Naive thymus-derived CD4-positive, alpha-beta T cell (primary cell): ENCODE measurements around the gene SUGCT. TPM values are rescaled to one million over a fixed set of nuclear protein-coding genes. Genes with fewer than 3 reads are reported as not detected.

Source experiments
- ATAC-seq: fragments of 150-1000 bp; cut with Tn5 transposase; 2 replicates; pipeline ENCODE4 v1.10.0; 2021; ENCODE audit warnings: mild to moderate bottlenecking, moderate library complexity
- CTCF ChIA-PET: fragments of 350-600 bp; sonication (Branson Sonifier 250); formaldehyde crosslinking; loops from one replicate; lab custom pipeline; 2021; ENCODE audit warnings: antibody characterized with exemption; lab: Charles Lee
- POLR2A ChIA-PET: fragments of 350-600 bp; sonication (Branson Sonifier 250); formaldehyde crosslinking; loops from one replicate; lab custom pipeline; 2021; ENCODE audit warnings: antibody characterized with exemption, inconsistent platforms; lab: Charles Lee
- DNase-seq, 9 donors: peaks; one replicate each; pipeline versions ENCODE4 v3.0.0 to v3.0.0-alpha.2; 2020 to 2022; ENCODE audit warnings: mixed read lengths in 1 of 9
- H3K27ac ChIP-seq: one replicate; pipeline ENCODE4 v1.7.0; 2013; ENCODE audit warnings: mild to moderate bottlenecking, low read depth, low read length, moderate library complexity
- H3K27me3 ChIP-seq, 2 donors: one replicate each; pipeline ENCODE4 v1.7.0; 2013; ENCODE audit warnings: low read length in 2 of 2, mild to moderate bottlenecking in 2 of 2, moderate library complexity in 2 of 2; ENCODE audit not compliant: control insufficient read depth in 2 of 2, insufficient read depth in 2 of 2
- H3K36me3 ChIP-seq, 3 experiments: 1 replicate in 2 of 3; 2 replicates in 1 of 3; pipeline ENCODE4 v1.7.0; 2013; ENCODE audit warnings: low read length in 3 of 3, mild to moderate bottlenecking in 3 of 3, moderate library complexity in 1 of 3; ENCODE audit not compliant: insufficient read depth in 3 of 3, control insufficient read depth in 2 of 3
- H3K4me1 ChIP-seq, 2 donors: one replicate each; pipeline ENCODE4 v1.7.0; 2013; ENCODE audit warnings: low read length in 2 of 2, mild to moderate bottlenecking in 2 of 2, moderate library complexity in 1 of 2; ENCODE audit not compliant: control insufficient read depth in 2 of 2, insufficient read depth in 2 of 2
- H3K4me3 ChIP-seq: 2 replicates; pipeline ENCODE4 v1.7.0; 2013; ENCODE audit warnings: mild to moderate bottlenecking, low read length
- H3K9me3 ChIP-seq, 3 experiments: 1 replicate in 2 of 3; 2 replicates in 1 of 3; pipeline ENCODE4 v1.7.0; 2013; ENCODE audit warnings: low read length in 3 of 3; ENCODE audit not compliant: control insufficient read depth in 2 of 3
- H3K27ac Mint-ChIP-seq, 9 donors: one replicate each; pipeline ENCODE4 v1.8.0; 2020 to 2022; ENCODE audit warnings: mixed read lengths in 9 of 9, mild to moderate bottlenecking in 8 of 9, moderate library complexity in 5 of 9, inconsistent platforms in 2 of 9
- H3K27me3 Mint-ChIP-seq, 5 donors: one replicate each; pipeline ENCODE4 v1.8.0; 2021 to 2022; ENCODE audit warnings: mixed read lengths in 5 of 5, mild to moderate bottlenecking in 1 of 5
- H3K36me3 Mint-ChIP-seq, 5 donors: one replicate each; pipeline ENCODE4 v1.8.0; 2020 to 2022; ENCODE audit warnings: mixed read lengths in 5 of 5, mild to moderate bottlenecking in 3 of 5, inconsistent platforms in 1 of 5
- H3K4me1 Mint-ChIP-seq, 7 donors: one replicate each; pipeline ENCODE4 v1.8.0; 2020 to 2022; ENCODE audit warnings: mixed read lengths in 7 of 7, mild to moderate bottlenecking in 3 of 7, inconsistent platforms in 1 of 7
- H3K4me3 Mint-ChIP-seq, 10 donors: one replicate each; pipeline ENCODE4 v1.8.0; 2020 to 2022; ENCODE audit warnings: mild to moderate bottlenecking in 10 of 10, mixed read lengths in 10 of 10, moderate library complexity in 6 of 10, inconsistent platforms in 2 of 10
- H3K9me3 Mint-ChIP-seq, 11 donors: one replicate each; pipeline ENCODE4 v1.8.0; 2020 to 2022; ENCODE audit warnings: mixed read lengths in 11 of 11, mild to moderate bottlenecking in 4 of 11, inconsistent platforms in 1 of 11, moderate library complexity in 1 of 11
- intact Hi-C, 2 donors: fragments of 100-400 bp; cut with micrococcal nuclease; formaldehyde crosslinking; loops; one replicate each; pipeline ENCODE4 v1.15.1; 2023
- polyA plus RNA-seq, 2 donors: library from polyadenylated mRNA; unstranded; fragments of 300-500 nt; fragmentation: Illumina TruSeq; gene quantifications; one replicate each; pipeline ENCODE4 v1.2.3, GENCODE V29; 2021
- total RNA-seq, 6 experiments: library from RNA in 5 of 6; stranded (reverse) in 5 of 6; gene quantifications; 1 replicate in 5 of 6; 2 replicates in 1 of 6; pipeline ENCODE4 v1.2.3 and lab custom pipeline; 2021 to 2026

Gene SUGCT
- total and polyA plus RNA-seq, 7 experiments from 2014 or later, result 0.95 to 2.7 (median 2.2) TPM; not detected in 1

- Mint-ChIP-seq H3K27me3 (peaks cover 0 to 5% (median 0%) of the 10 kb centered on the region in 5 donors), H3K9me3 (no peaks in the 10 kb centered on the region), H3K4me3 (no peak overlapping the region), H3K27ac (no peak overlapping the region), H3K36me3 (no peaks in the 10 kb centered on the region), H3K4me1 (no peaks in the 10 kb centered on the region)
- Histone ChIP-seq H3K36me3 (no peaks in the 10 kb centered on the region), H3K27ac (no peak overlapping the region), H3K27me3 (no peaks in the 10 kb centered on the region), H3K9me3 (no peaks in the 10 kb centered on the region), H3K4me3 (no peak overlapping the region), H3K4me1 (no peaks in the 10 kb centered on the region)
- ATAC-seq (no peak), DNase-seq (no peak)
- POLR2A ChIA-PET, result no interaction called here
- intact Hi-C loops, result no loop called here
- CTCF ChIA-PET, result no interaction called here
Observed at GRCh38 chr7:40527723-40528122, 392.9 kb downstream of the SUGCT start.

GRCh38 chr7:40530292-40530691, 395.5 kb downstream of the SUGCT start:
- Histone ChIP-seq H3K9me3 (no peaks in the 10 kb centered on the region), H3K4me1 (no peaks in the 10 kb centered on the region), H3K4me3 (no peak overlapping the region), H3K36me3 (no peaks in the 10 kb centered on the region), H3K27ac (no peak overlapping the region), H3K27me3 (no peaks in the 10 kb centered on the region)
- ATAC-seq (no peak), DNase-seq (no peak)
- Mint-ChIP-seq H3K36me3 (no peaks in the 10 kb centered on the region), H3K27me3 (peaks cover 0 to 3% (median 0%) of the 10 kb centered on the region in 5 donors), H3K4me1 (no peaks in the 10 kb centered on the region), H3K9me3 (no peaks in the 10 kb centered on the region), H3K4me3 (no peak overlapping the region), H3K27ac (no peak overlapping the region)
- ChIA-PET POLR2A (no interaction called here), CTCF (no interaction called here)
- intact Hi-C loops, result no loop called here

- ChIA-PET CTCF (no interaction called here), POLR2A (no interaction called here)
- Histone ChIP-seq H3K4me1 (no peaks in the 10 kb centered on the region), H3K4me3 (no peak overlapping the region), H3K36me3 (no peaks in the 10 kb centered on the region), H3K9me3 (no peaks in the 10 kb centered on the region), H3K27me3 (no peaks in the 10 kb centered on the region), H3K27ac (no peak overlapping the region)
- intact Hi-C loops, result no loop called here
- H3K27ac Mint-ChIP-seq, result no peak overlapping the region
- H3K4me3 Mint-ChIP-seq, result no peak overlapping the region
- no peaks in the 10 kb centered on the region for H3K36me3 Mint-ChIP-seq
- DNase-seq (no peak), ATAC-seq (no peak)
- H3K9me3 Mint-ChIP-seq, result no peaks in the 10 kb centered on the region
- H3K4me1 Mint-ChIP-seq, result no peaks in the 10 kb centered on the region
- peaks cover 0 to 5% (median 0%) of the 10 kb centered on the region in 5 donors for H3K27me3 Mint-ChIP-seq
Observed at GRCh38 chr7:40531956-40532355, 397.2 kb downstream of the SUGCT start.

DNA sequence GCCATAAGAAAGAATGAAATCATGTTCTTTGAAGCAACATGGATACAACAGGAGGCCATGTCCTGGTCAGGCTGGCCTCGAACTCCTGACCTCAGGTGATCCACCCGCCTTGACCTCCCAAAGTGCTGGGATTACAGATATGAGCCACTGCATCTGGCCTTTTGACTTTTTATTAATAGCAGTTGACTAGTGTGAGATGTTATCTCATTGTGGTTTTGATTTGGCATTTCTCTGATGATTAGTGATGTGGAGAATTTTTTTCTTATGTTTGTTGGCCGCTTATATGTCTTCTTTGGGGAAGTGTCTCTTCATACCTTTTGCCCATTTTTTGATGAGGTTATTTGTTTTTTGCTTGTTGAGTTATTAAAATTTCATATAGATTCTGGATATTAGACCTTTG, 400.9 kb downstream of the SUGCT start:
- intact Hi-C loops, result no loop called here
- DNase-seq (no peak), ATAC-seq (no peak)
- Mint-ChIP-seq H3K9me3 (no peaks in the 10 kb centered on the region), H3K36me3 (no peaks in the 10 kb centered on the region), H3K27ac (no peak overlapping the region), H3K4me1 (no peaks in the 10 kb centered on the region), H3K27me3 (peaks cover 0 to 5% (median 0%) of the 10 kb centered on the region in 5 donors), H3K4me3 (no peak overlapping the region)
- H3K27me3 ChIP-seq, result no peaks in the 10 kb centered on the region
- H3K36me3 ChIP-seq, result no peaks in the 10 kb centered on the region
- CTCF ChIA-PET, result no interaction called here
- H3K4me1 ChIP-seq, result no peaks in the 10 kb centered on the region
- H3K9me3 ChIP-seq, result no peaks in the 10 kb centered on the region
- no peak overlapping the region for H3K4me3 ChIP-seq
- H3K27ac ChIP-seq, result no peak overlapping the region
- POLR2A ChIA-PET, result no interaction called here

DNA sequence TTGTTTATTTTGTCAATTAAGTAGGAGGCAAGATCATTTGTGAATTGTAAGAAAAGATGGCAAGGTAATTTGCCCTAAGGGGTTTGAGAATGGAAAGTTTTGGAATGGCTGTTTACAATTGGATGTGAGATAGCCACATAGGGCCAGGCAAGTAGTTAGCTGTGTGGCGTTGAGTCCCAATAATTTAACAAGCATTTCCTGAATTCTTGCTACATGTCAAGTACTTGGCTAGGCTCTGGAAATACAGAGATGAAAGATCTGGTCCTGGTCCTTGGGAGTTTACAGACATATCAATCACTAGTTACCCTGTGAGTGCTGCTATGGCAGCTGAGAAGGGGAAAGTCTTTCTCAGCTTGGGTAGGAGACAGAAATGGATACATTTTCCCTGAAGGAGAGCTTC, 401.6 kb downstream of the SUGCT start:
- Mint-ChIP-seq H3K4me1 (no peaks in the 10 kb centered on the region), H3K4me3 (no peak overlapping the region), H3K27ac (no peak overlapping the region), H3K36me3 (no peaks in the 10 kb centered on the region), H3K27me3 (peaks cover 0 to 5% (median 0%) of the 10 kb centered on the region in 5 donors), H3K9me3 (no peaks in the 10 kb centered on the region)
- no peak overlapping the region for H3K27ac ChIP-seq
- H3K4me1 ChIP-seq, result no peaks in the 10 kb centered on the region
- intact Hi-C loops, result no loop called here
- H3K4me3 ChIP-seq, result no peak overlapping the region
- no peak for DNase-seq
- no peaks in the 10 kb centered on the region for H3K9me3 ChIP-seq
- ATAC-seq, result no peak
- POLR2A ChIA-PET, result no interaction called here
- CTCF ChIA-PET, result no interaction called here
- no peaks in the 10 kb centered on the region for H3K36me3 ChIP-seq
- no peaks in the 10 kb centered on the region for H3K27me3 ChIP-seq

GRCh38 chr7:40538281-40538680, 403.5 kb downstream of the SUGCT start:
- no peak overlapping the region for H3K4me3 Mint-ChIP-seq
- Histone ChIP-seq H3K9me3 (no peaks in the 10 kb centered on the region), H3K36me3 (no peaks in the 10 kb centered on the region), H3K4me1 (no peaks in the 10 kb centered on the region), H3K4me3 (no peak overlapping the region), H3K27me3 (no peaks in the 10 kb centered on the region), H3K27ac (no peak overlapping the region)
- ATAC-seq (no peak), DNase-seq (no peak)
- CTCF ChIA-PET, result no interaction called here
- H3K27ac Mint-ChIP-seq, result no peak overlapping the region
- H3K27me3 Mint-ChIP-seq, result peaks cover 0 to 5% (median 0%) of the 10 kb centered on the region in 5 donors
- H3K9me3 Mint-ChIP-seq, result no peaks in the 10 kb centered on the region
- H3K4me1 Mint-ChIP-seq, result no peaks in the 10 kb centered on the region
- POLR2A ChIA-PET, result no interaction called here
- intact Hi-C loops, result no loop called here
- no peaks in the 10 kb centered on the region for H3K36me3 Mint-ChIP-seq

DNA sequence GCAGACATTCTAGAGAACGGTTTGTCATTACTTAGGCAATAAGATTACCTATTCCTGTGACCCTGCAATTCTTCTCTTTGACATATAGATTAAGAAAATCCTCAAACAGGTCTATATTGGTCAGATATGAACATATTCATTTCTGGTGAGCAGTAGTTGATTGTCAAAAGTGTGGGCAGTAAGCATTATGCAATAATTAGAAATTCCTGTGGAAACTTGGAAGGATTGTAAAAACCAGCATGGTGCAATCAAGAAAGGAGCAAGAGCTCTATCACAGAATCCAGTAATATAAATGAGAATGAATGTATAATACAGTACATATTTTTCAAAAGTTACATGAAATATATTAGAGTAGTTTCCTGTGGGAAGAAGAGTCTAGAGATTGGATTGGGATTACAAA, 406.5 kb downstream of the SUGCT start:
- no peak overlapping the region for H3K4me3 ChIP-seq
- H3K4me1 Mint-ChIP-seq, result no peaks in the 10 kb centered on the region
- ChIA-PET POLR2A (no interaction called here), CTCF (no interaction called here)
- DNase-seq (no peak), ATAC-seq (no peak)
- H3K4me1 ChIP-seq, result no peaks in the 10 kb centered on the region
- H3K27ac Mint-ChIP-seq, result no peak overlapping the region
- no peaks in the 10 kb centered on the region for H3K36me3 ChIP-seq
- H3K9me3 ChIP-seq, result no peaks in the 10 kb centered on the region
- intact Hi-C loops, result no loop called here
- H3K4me3 Mint-ChIP-seq, result no peak overlapping the region
- H3K27me3 ChIP-seq, result no peaks in the 10 kb centered on the region
- H3K27me3 Mint-ChIP-seq, result peaks cover 0 to 1% (median 0%) of the 10 kb centered on the region in 5 donors
- no peaks in the 10 kb centered on the region for H3K36me3 Mint-ChIP-seq
- no peaks in the 10 kb centered on the region for H3K9me3 Mint-ChIP-seq
- H3K27ac ChIP-seq, result no peak overlapping the region
